HL-60 (cell line): Measurements from ENCODE around the gene SLC28A1.
A peak's percentile ranks its signal among the peaks of the same experiment; 100 is the strongest.

ENCODE experiments used
- DNase-seq, 2 experiments: peaks; one replicate each; pipeline ENCODE4 v3.0.0-alpha.2; 2010 to 2020; ENCODE audit warnings: low read depth in 1 of 2, low spot score in 1 of 2
- H3K27ac ChIP-seq: fragments of 250-450 bp; sonication (Bioruptor Pico); replicated peaks from 2 replicates; pipeline ENCODE4 v1.5.1; 2020; ENCODE audit warnings: mild to moderate bottlenecking, moderate library complexity
- H3K27me3 ChIP-seq: fragments of 250-450 bp; sonication (Bioruptor Pico); 2 replicates; pipeline ENCODE4 v1.5.1; 2021; ENCODE audit warnings: mild to moderate bottlenecking, moderate library complexity; ENCODE audit not compliant: insufficient read depth, poor library complexity, severe bottlenecking
- H3K4me3 ChIP-seq: replicated peaks from 2 replicates; pipeline ENCODE4 v1.5.1; 2011; ENCODE audit warnings: mild to moderate bottlenecking, control low read depth, low read length; ENCODE audit not compliant: insufficient read depth
- CTCF ChIP-seq: IDR thresholded peaks from one replicate; pipeline ENCODE4 v1.5.1; 2011; ENCODE audit warnings: low read length, control low read depth, inconsistent platforms; ENCODE audit not compliant: insufficient read depth
- GABPA ChIP-seq: IDR thresholded peaks from 2 replicates; pipeline ENCODE4 v1.6.1; 2012; ENCODE audit warnings: low read depth
- POLR2AphosphoS5 ChIP-seq: IDR thresholded peaks from 2 replicates; pipeline ENCODE4 v1.6.1; 2012; ENCODE audit warnings: low read depth
- SPI1 ChIP-seq: IDR thresholded peaks from 2 replicates; pipeline ENCODE4 v1.6.1; 2012; ENCODE audit warnings: low read depth, mild to moderate bottlenecking, borderline replicate concordance
- TF ChIP-seq, protein P1 (sequence below): IDR thresholded peaks from 2 replicates; pipeline ENCODE4 v1.6.1; 2012; ENCODE audit warnings: low read depth; ENCODE audit not compliant: insufficient replicate concordance

The SLC28A1 gene

GRCh38 chr15:84987949-84988624, 103.6 kb downstream of the SLC28A1 start:
- TF ChIP-seq GABPA = no peak
- peak; percentile 3; the same call in 1 of the 2 replicates for TF ChIP-seq SPI1
- Histone ChIP-seq H3K27me3 (no peaks in the 10 kb centered on the region), H3K4me3 (no peak overlapping the region), H3K27ac (no peak overlapping the region)
- no peak for DNase-seq

DNA sequence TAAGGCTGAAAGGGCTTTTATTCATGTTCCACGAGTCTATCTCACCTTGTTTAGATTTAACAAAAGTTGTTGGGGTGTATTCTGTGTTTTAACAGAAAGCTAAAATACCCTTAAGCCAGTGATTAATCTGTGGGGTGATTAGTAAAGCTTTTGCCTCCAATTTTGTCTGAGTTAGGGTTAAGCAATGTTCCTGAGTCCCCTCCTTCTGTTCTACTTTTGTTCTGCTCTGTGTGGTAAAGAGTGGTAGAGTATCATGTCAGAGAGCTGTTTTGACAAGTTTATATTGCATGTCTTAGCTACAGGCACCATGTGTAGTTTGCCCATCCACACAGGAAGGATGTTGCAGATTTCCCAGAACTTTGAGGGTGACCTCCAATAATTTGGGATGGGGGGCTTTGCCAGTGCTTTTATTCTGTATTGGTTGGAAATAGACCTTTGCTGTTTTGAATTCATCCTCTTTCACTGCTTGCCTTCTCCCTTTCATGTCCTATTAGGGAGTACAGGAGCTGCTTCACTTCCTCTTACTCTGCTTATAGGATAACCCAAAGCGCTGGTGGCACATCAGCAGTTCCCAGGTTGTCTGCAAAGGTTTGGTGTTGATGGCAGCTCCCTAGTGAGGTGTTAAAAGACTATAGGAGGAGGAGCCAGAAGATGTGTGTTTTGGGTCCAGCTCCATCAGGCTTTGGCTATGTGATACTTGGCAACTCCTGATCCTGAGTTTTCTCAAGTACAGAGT, 104.6 kb downstream of the SLC28A1 start:
- H3K27ac ChIP-seq = no peak overlapping the region
- H3K4me3 ChIP-seq = no peak overlapping the region
- TF ChIP-seq SPI1 (peak; percentile 58; the same call in 1 of the 2 replicates), POLR2AphosphoS5 (no peak), CTCF (no peak)
- TF ChIP-seq, protein P1, sequence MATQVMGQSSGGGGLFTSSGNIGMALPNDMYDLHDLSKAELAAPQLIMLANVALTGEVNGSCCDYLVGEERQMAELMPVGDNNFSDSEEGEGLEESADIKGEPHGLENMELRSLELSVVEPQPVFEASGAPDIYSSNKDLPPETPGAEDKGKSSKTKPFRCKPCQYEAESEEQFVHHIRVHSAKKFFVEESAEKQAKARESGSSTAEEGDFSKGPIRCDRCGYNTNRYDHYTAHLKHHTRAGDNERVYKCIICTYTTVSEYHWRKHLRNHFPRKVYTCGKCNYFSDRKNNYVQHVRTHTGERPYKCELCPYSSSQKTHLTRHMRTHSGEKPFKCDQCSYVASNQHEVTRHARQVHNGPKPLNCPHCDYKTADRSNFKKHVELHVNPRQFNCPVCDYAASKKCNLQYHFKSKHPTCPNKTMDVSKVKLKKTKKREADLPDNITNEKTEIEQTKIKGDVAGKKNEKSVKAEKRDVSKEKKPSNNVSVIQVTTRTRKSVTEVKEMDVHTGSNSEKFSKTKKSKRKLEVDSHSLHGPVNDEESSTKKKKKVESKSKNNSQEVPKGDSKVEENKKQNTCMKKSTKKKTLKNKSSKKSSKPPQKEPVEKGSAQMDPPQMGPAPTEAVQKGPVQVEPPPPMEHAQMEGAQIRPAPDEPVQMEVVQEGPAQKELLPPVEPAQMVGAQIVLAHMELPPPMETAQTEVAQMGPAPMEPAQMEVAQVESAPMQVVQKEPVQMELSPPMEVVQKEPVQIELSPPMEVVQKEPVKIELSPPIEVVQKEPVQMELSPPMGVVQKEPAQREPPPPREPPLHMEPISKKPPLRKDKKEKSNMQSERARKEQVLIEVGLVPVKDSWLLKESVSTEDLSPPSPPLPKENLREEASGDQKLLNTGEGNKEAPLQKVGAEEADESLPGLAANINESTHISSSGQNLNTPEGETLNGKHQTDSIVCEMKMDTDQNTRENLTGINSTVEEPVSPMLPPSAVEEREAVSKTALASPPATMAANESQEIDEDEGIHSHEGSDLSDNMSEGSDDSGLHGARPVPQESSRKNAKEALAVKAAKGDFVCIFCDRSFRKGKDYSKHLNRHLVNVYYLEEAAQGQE = no peak
- no peak for DNase-seq
- no peaks in the 10 kb centered on the region for H3K27me3 ChIP-seq

DNA sequence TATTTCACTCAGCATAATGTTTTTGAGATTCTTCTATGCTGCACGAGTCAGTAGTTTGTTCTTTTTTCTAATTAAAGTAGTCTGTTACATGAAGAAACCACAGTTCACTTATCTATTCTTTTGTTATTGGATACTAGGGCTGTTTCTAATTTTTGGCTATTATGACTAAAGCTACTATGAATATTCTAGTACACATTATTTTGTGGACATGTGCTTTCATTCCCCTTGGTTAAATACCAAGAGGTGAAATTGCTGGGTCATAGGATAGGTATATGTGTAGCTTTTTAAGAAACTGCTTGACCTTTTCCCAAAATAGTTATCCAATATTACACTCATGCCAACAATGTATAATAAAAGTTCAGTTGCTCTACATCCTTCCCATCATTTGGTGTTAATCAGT, 106.0 kb downstream of the SLC28A1 start:
- DNase-seq = no peak
- H3K27me3 ChIP-seq = no peaks in the 10 kb centered on the region
- no peak for TF ChIP-seq SPI1
- H3K4me3 ChIP-seq = no peak overlapping the region
- H3K27ac ChIP-seq = no peak overlapping the region

- TF ChIP-seq, protein P1 = no peak
- TF ChIP-seq POLR2AphosphoS5 = no peak
- TF ChIP-seq SPI1 = no peak
- TF ChIP-seq GABPA = no peak
- TF ChIP-seq CTCF = no peak
- DNase-seq = no peak
- no peak overlapping the region for H3K27ac ChIP-seq
- H3K27me3 ChIP-seq = no peaks in the 10 kb centered on the region
- no peak overlapping the region for H3K4me3 ChIP-seq
Measured at GRCh38 chr15:84991014-84991712, 106.7 kb downstream of the SLC28A1 start.
